H9 (cell line): ENCODE measurements around the gene BSPRY. TPM values are rescaled to one million over a fixed set of nuclear protein-coding genes. Genes with fewer than 3 reads are reported as not detected.

ENCODE experiments used
- DNase-seq: peaks from one replicate; pipeline ENCODE4 v3.0.0-alpha.2; 2017
- H2AFZ ChIP-seq: one replicate; pipeline ENCODE4 v1.6.1; 2013; ENCODE audit warnings: mild to moderate bottlenecking, low read length, control low read depth, moderate library complexity
- H2AK5ac ChIP-seq: 2 replicates; pipeline ENCODE4 v1.6.1; 2013; ENCODE audit warnings: low read length, control low read depth, mixed read lengths; ENCODE audit not compliant: insufficient read length
- H2BK120ac ChIP-seq: one replicate; pipeline ENCODE4 v1.6.1; 2013; ENCODE audit warnings: low read depth, mild to moderate bottlenecking, low read length, control low read depth, inconsistent platforms; ENCODE audit not compliant: poor library complexity, severe bottlenecking
- H2BK12ac ChIP-seq: 2 replicates; pipeline ENCODE4 v1.6.1; 2013; ENCODE audit warnings: low read length, control low read depth, mixed read lengths, low read depth; ENCODE audit not compliant: insufficient read length
- H2BK15ac ChIP-seq: 2 replicates; pipeline ENCODE4 v1.6.1; 2013; ENCODE audit warnings: low read depth, low read length, control low read depth
- H2BK20ac ChIP-seq: one replicate; pipeline ENCODE4 v1.6.1; 2013; ENCODE audit warnings: low read depth, mild to moderate bottlenecking, low read length, control low read depth, inconsistent platforms; ENCODE audit not compliant: poor library complexity, severe bottlenecking
- H2BK5ac ChIP-seq: 2 replicates; pipeline ENCODE4 v1.6.1; 2013; ENCODE audit warnings: low read length, control low read depth, mixed read lengths; ENCODE audit not compliant: insufficient read length
- H3K14ac ChIP-seq: 2 replicates; pipeline ENCODE4 v1.6.1; 2013; ENCODE audit warnings: low read length, control low read depth; ENCODE audit not compliant: insufficient read depth
- H3K18ac ChIP-seq: 2 replicates; pipeline ENCODE4 v1.6.1; 2013; ENCODE audit warnings: low read depth, mild to moderate bottlenecking, mixed read lengths, low read length, control low read depth; ENCODE audit not compliant: insufficient read length
- H3K23ac ChIP-seq: 2 replicates; pipeline ENCODE4 v1.6.1; 2013; ENCODE audit warnings: low read length, control low read depth, mixed read lengths, low read depth; ENCODE audit not compliant: insufficient read length
- H3K23me2 ChIP-seq: 2 replicates; pipeline ENCODE4 v1.6.1; 2013; ENCODE audit warnings: low read depth, mild to moderate bottlenecking, mixed read lengths, low read length, control low read depth; ENCODE audit not compliant: insufficient read length, poor library complexity, severe bottlenecking
- H3K27ac ChIP-seq: 2 replicates; pipeline ENCODE4 v1.5.1; 2013; ENCODE audit warnings: low read length, control low read depth, mixed read lengths, low read depth; ENCODE audit not compliant: insufficient read length
- H3K27me3 ChIP-seq: 2 replicates; pipeline ENCODE4 v1.6.1; 2013; ENCODE audit warnings: low read length, control low read depth, inconsistent platforms; ENCODE audit not compliant: insufficient read depth
- H3K4ac ChIP-seq: 2 replicates; pipeline ENCODE4 v1.6.1; 2013; ENCODE audit warnings: low read depth, mild to moderate bottlenecking, control low read depth, inconsistent platforms, low read length, moderate library complexity
- H3K4me1 ChIP-seq: 2 replicates; pipeline ENCODE4 v1.6.1; 2013; ENCODE audit warnings: low read length, control low read depth, inconsistent platforms; ENCODE audit not compliant: insufficient read depth
- H3K4me2 ChIP-seq: 2 replicates; pipeline ENCODE4 v1.6.1; 2013; ENCODE audit warnings: low read length, control low read depth, mixed read lengths; ENCODE audit not compliant: insufficient read length, insufficient read depth
- H3K56ac ChIP-seq: 2 replicates; pipeline ENCODE4 v1.6.1; 2013; ENCODE audit warnings: low read depth, mild to moderate bottlenecking, mixed read lengths, low read length, control low read depth; ENCODE audit not compliant: insufficient read length
- H3K79me1 ChIP-seq: 2 replicates; pipeline ENCODE4 v1.6.1; 2013; ENCODE audit warnings: low read depth, mild to moderate bottlenecking, moderate library complexity, low read length, control low read depth, inconsistent platforms; ENCODE audit not compliant: insufficient read depth, poor library complexity, severe bottlenecking
- H3K79me2 ChIP-seq: 2 replicates; pipeline ENCODE4 v1.6.1; 2013; ENCODE audit warnings: low read length, control low read depth, inconsistent platforms; ENCODE audit not compliant: insufficient read depth
- H3K9ac ChIP-seq: 2 replicates; pipeline ENCODE4 v1.6.1; 2013; ENCODE audit warnings: low read length, control low read depth, mixed read lengths; ENCODE audit not compliant: insufficient read length; ENCODE audit errors: extremely low read depth
- H3K9me3 ChIP-seq: one replicate; pipeline ENCODE4 v1.6.1; 2013; ENCODE audit warnings: low read depth, low read length, inconsistent platforms; ENCODE audit not compliant: control insufficient read depth
- H3T11ph ChIP-seq: one replicate; pipeline ENCODE4 v1.6.1; 2013; ENCODE audit warnings: mild to moderate bottlenecking, low read length, control low read depth, inconsistent platforms
- H4K20me1 ChIP-seq: one replicate; pipeline ENCODE4 v1.6.1; 2013; ENCODE audit not compliant: control insufficient read depth, insufficient read length, insufficient read depth
- H4K5ac ChIP-seq: 2 replicates; pipeline ENCODE4 v1.6.1; 2013; ENCODE audit warnings: low read depth, mild to moderate bottlenecking, mixed read lengths, low read length, control low read depth; ENCODE audit not compliant: insufficient read length
- H4K8ac ChIP-seq: replicated peaks from 2 replicates; pipeline ENCODE4 v1.6.1; 2013; ENCODE audit warnings: low read length, control low read depth, mixed read lengths, low read depth; ENCODE audit not compliant: insufficient read length
- H4K91ac ChIP-seq: 2 replicates; pipeline ENCODE4 v1.6.1; 2013; ENCODE audit warnings: low read depth, mild to moderate bottlenecking, moderate library complexity, mixed read lengths, low read length, control low read depth; ENCODE audit not compliant: insufficient read length
- H3K27ac Mint-ChIP-seq, 3 experiments: 2 replicates in 2 of 3; 3 replicates in 1 of 3; pipeline ENCODE4 v1.8.0; 2020 to 2021; ENCODE audit warnings: mixed read lengths in 3 of 3, mild to moderate bottlenecking in 1 of 3, moderate library complexity in 1 of 3
- H3K27me3 Mint-ChIP-seq: 2 replicates; pipeline ENCODE4 v1.8.0; 2021; ENCODE audit warnings: low read depth, mild to moderate bottlenecking, moderate library complexity, mixed read lengths
- H3K36me3 Mint-ChIP-seq, 3 experiments: 2 replicates in 2 of 3; 3 replicates in 1 of 3; pipeline ENCODE4 v1.8.0; 2020 to 2021; ENCODE audit warnings: low read depth in 3 of 3, mixed read lengths in 3 of 3; ENCODE audit not compliant: insufficient read depth in 1 of 3
- H3K4me1 Mint-ChIP-seq, 2 experiments: 2 replicates each; pipeline ENCODE4 v1.8.0; 2020; ENCODE audit warnings: mixed read lengths in 2 of 2
- H3K4me3 Mint-ChIP-seq, 2 experiments: 2 replicates in 1 of 2; 3 replicates in 1 of 2; pipeline ENCODE4 v1.8.0; 2020 to 2021; ENCODE audit warnings: mild to moderate bottlenecking in 2 of 2, mixed read lengths in 2 of 2, moderate library complexity in 1 of 2
- H3K9me3 Mint-ChIP-seq, 2 experiments: 2 replicates in 1 of 2; 3 replicates in 1 of 2; pipeline ENCODE4 v1.8.0; 2020; ENCODE audit warnings: mild to moderate bottlenecking in 2 of 2, mixed read lengths in 2 of 2, moderate library complexity in 1 of 2
- CTCF ChIP-seq: fragments of 200-600 bp; sonication (generic); conservative IDR thresholded peaks from 3 replicates; pipeline ENCODE4 v1.8.0; 2021; ENCODE audit warnings: antibody characterized with exemption, mild to moderate bottlenecking
- WGBS: extraction: QIAGEN DNeasy Blood & Tissue Kit; methylation state at CpG from one replicate; pipeline ENCODE4 v1.1.7; 2013; ENCODE audit warnings: missing lambda C conversion rate, low lambda C conversion rate, mixed read lengths; ENCODE audit not compliant: insufficient read length; ENCODE audit errors: extremely low coverage; 5-methylcytosine and 5-hydroxymethylcytosine counted together
- total RNA-seq: library from RNA; stranded (reverse); gene quantifications from 2 replicates; pipeline ENCODE4 v1.2.1, GENCODE V29; 2021

Gene BSPRY
- total RNA-seq, 1 experiment from 2014 or later = 4.5 TPM

- Histone ChIP-seq H2BK15ac (no peak overlapping the region), H2BK120ac (no peak overlapping the region), H3K23me2 (no peaks in the 10 kb centered on the region), H3K79me2 (no peaks in the 10 kb centered on the region), H4K8ac (no peak overlapping the region), H2AFZ (no peak overlapping the region), H3K14ac (no peak overlapping the region), H3K18ac (no peak overlapping the region), H3K9ac (no peak overlapping the region), H3K4ac (no peak overlapping the region), H3K4me1 (no peaks in the 10 kb centered on the region), H3K27me3 (no peaks in the 10 kb centered on the region), H2BK20ac (no peak overlapping the region), H3K9me3 (no peaks in the 10 kb centered on the region), H3K4me2 (no peak overlapping the region), H3K27ac (no peak overlapping the region), H2BK12ac (no peak overlapping the region), H3K56ac (no peak overlapping the region), H3K79me1 (no peaks in the 10 kb centered on the region), H3K23ac (no peak overlapping the region), H3T11ph (no peak overlapping the region), H4K5ac (no peak overlapping the region), H4K91ac (no peak overlapping the region), H2AK5ac (no peak overlapping the region), H4K20me1 (no peaks in the 10 kb centered on the region), H2BK5ac (no peak overlapping the region)
- Mint-ChIP-seq H3K36me3 (peaks cover 3 to 45% (median 36%) of the 10 kb centered on the region in 3 experiments; a peak in 5 of 7 replicates), H3K9me3 (no peaks in the 10 kb centered on the region), H3K27ac (no peak overlapping the region), H3K4me3 (no peak overlapping the region), H3K4me1 (no peaks in the 10 kb centered on the region), H3K27me3 (no peaks in the 10 kb centered on the region)
- WGBS = no CpG with 5 or more reads among the region's 7 CpGs
- no peak for DNase-seq
- no peak for TF ChIP-seq CTCF
Measured at GRCh38 chr9:113391917-113392316, 42.6 kb downstream of the BSPRY start.
